ENCODE data around the gene JARID2. TPM values are rescaled to one million over a fixed set of nuclear protein-coding genes. Genes with fewer than 3 reads are reported as not detected.
A peak's percentile ranks its signal among the peaks of the same experiment; 100 is the strongest.

The JARID2 gene
- total and polyA plus RNA-seq, 7 experiments from 2014 or later: 6.9 to 39.6 (median 24.1) TPM

DNA sequence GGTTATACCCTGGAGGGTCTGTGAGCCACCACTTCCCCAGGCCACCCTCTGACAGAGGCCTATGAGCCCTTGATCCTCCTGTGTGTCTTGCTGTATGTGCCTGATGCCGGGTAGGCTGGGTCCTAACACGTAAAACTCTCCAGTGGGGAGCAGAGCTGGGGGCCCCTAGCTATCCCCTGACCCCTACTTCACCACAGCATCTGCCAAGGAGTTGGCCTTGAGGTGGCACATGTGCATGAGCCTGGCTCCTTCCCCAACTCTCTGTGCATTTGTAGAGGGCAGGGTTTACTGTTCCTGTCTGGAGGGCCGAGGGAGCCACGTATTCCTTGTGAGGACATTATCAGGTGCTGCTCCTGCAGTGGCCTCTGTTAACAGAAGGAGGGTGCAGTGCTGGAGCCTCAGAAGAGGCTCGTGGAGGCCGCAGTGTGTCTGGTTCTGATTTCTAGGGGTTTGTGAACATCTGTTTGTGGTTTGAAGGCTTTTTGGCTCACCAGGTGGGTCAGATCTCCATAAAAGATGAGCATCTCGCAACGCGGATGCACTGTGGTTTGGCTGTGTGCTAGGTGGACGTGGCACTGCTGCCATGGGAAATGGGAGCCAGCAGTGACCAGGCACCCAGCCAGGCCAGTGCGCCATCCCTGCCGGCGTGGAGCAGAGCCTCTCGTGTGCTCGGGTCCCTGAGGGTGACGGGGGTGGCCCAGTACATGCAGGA, 264.8 kb downstream of the JARID2 start:
- ChIA-PET POLR2A (no interaction called here), CTCF (interaction anchor here (0.9 kb wide), 1 partner anchor 549 kb away, joined by 3 read pairs; no protein-coding TSS in a partner anchor)
- H3K36me3 ChIP-seq (ENCODE audit: control insufficient read depth in 2 of 3, insufficient read depth in 3 of 3, low read length in 3 of 3): peaks cover 0 to 98% (median 11%) of the 10 kb centered on the region in 3 experiments
- Mint-ChIP-seq H3K27ac (peak overlapping the region in 5 of 9 donors; percentile 29 to 73 (median 43)), H3K4me1 (peaks cover 4 to 15% (median 7%) of the 10 kb centered on the region in 7 donors), H3K4me3 (no peak overlapping the region), H3K36me3 (peaks cover 7 to 58% (median 20%) of the 10 kb centered on the region in 5 donors), H3K9me3 (peaks cover 0 to 4% (median 0%) of the 10 kb centered on the region in 11 donors), H3K27me3 (no peaks in the 10 kb centered on the region)
- intact Hi-C loops (cut with micrococcal nuclease): no loop called here
- H3K4me1 ChIP-seq (ENCODE audit: control insufficient read depth in 2 of 2, insufficient read depth in 2 of 2, low read length in 2 of 2): no peaks in the 10 kb centered on the region
- DNase-seq (no peak), ATAC-seq (no peak)
- no peak overlapping the region for H3K27ac ChIP-seq (ENCODE audit: low read depth, low read length)
- H3K9me3 ChIP-seq (ENCODE audit: control insufficient read depth in 2 of 3, low read length in 3 of 3): no peaks in the 10 kb centered on the region
- H3K4me3 ChIP-seq (ENCODE audit: low read length): no peak overlapping the region
- H3K27me3 ChIP-seq (ENCODE audit: control insufficient read depth in 2 of 2, insufficient read depth in 2 of 2, low read length in 2 of 2): no peaks in the 10 kb centered on the region

DNA sequence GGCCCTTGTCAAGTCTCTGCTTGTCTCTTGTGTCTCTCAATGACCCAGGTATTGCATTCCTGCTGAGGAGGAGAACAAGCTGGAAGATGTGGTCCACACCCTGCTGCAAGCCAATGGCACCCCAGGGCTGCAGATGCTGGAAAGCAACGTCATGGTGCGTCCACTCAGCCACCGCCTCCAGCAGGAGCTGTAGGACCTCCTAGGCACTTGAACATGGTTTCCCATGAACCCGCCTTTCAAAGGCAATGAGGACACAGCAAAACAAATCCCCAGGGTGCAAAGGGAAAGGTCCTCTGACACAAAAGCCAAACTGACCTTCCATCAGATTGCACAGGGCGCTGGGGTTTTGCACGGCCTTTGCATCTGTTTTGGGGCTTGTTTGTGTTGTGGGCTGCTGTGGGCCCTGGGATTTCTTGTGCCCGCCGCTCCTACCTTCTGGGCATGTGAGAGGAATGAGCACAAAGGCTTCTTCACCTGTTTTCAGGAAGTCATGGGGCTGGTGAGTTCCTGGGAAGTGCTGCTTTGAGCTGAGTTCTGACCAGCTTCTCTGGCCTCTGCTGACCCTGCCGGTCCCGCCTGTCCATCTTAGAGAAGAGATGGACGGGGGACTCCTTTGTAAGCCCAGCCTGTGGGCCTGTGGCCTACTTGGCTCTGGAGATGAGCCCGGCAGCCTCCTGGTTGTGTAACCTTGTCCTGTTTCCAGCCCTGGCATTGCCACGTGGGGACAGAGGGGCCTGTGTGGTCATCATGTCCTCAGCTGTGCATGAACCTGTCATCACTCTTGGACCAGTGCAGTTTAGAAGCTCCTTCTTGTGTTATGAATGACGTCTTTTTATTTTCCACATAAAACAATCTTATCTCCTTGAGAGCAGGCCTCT, 265.6 kb downstream of the JARID2 start:
- peaks cover 0 to 96% (median 5%) of the 10 kb centered on the region in 3 experiments for H3K36me3 ChIP-seq (ENCODE audit: control insufficient read depth in 2 of 3, insufficient read depth in 3 of 3, low read length in 3 of 3)
- ChIA-PET POLR2A (interaction anchor here (0.6 kb wide), 1 partner anchor 329 kb away, joined by 3 read pairs; no protein-coding TSS in a partner anchor), CTCF (interaction anchor here (0.9 kb wide), 1 partner anchor 549 kb away, joined by 3 read pairs; no protein-coding TSS in a partner anchor)
- Mint-ChIP-seq H3K4me3 (no peak overlapping the region), H3K27ac (peak overlapping the region in 2 of 9 donors; percentile 62 to 73), H3K9me3 (peaks cover 0 to 4% (median 0%) of the 10 kb centered on the region in 11 donors), H3K27me3 (no peaks in the 10 kb centered on the region), H3K4me1 (peaks cover 5 to 15% (median 8%) of the 10 kb centered on the region in 7 donors), H3K36me3 (peaks cover 7 to 63% (median 20%) of the 10 kb centered on the region in 5 donors)
- H3K27ac ChIP-seq (ENCODE audit: low read depth, low read length): no peak overlapping the region
- H3K4me1 ChIP-seq (ENCODE audit: control insufficient read depth in 2 of 2, insufficient read depth in 2 of 2, low read length in 2 of 2): no peaks in the 10 kb centered on the region
- intact Hi-C loops (cut with micrococcal nuclease): no loop called here
- ATAC-seq: no peak
- no peak overlapping the region for H3K4me3 ChIP-seq (ENCODE audit: low read length)
- no peaks in the 10 kb centered on the region for H3K9me3 ChIP-seq (ENCODE audit: control insufficient read depth in 2 of 3, low read length in 3 of 3)
- no peak for DNase-seq
- no peaks in the 10 kb centered on the region for H3K27me3 ChIP-seq (ENCODE audit: control insufficient read depth in 2 of 2, insufficient read depth in 2 of 2, low read length in 2 of 2)

DNA sequence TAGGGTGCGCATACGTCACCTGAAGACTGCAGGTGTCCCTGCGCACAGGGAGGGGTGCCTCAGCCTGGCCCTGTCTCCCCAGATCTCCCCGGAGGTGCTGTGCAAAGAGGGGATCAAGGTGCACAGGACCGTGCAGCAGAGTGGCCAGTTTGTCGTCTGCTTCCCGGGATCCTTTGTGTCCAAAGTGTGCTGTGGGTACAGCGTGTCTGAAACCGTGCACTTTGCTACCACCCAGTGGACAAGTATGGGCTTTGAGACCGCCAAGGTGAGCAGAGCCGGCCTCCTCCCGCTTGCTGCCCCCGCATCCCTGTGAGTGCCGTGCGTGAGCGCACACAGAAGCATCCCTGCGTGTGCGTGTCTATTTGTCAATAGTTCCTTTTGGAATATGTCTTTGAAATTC, 266.3 kb downstream of the JARID2 start:
- ChIA-PET POLR2A (no interaction called here), CTCF (no interaction called here)
- no peaks in the 10 kb centered on the region for H3K27me3 Mint-ChIP-seq
- peaks cover 5 to 15% (median 7%) of the 10 kb centered on the region in 7 donors for H3K4me1 Mint-ChIP-seq
- H3K4me3 Mint-ChIP-seq: no peak overlapping the region
- Histone ChIP-seq H3K36me3 (ENCODE audit: control insufficient read depth in 2 of 3, insufficient read depth in 3 of 3, low read length in 3 of 3) (peaks cover 0 to 96% (median 9%) of the 10 kb centered on the region in 3 experiments), H3K27me3 (ENCODE audit: control insufficient read depth in 2 of 2, insufficient read depth in 2 of 2, low read length in 2 of 2) (no peaks in the 10 kb centered on the region), H3K4me1 (ENCODE audit: control insufficient read depth in 2 of 2, insufficient read depth in 2 of 2, low read length in 2 of 2) (no peaks in the 10 kb centered on the region), H3K27ac (ENCODE audit: low read depth, low read length) (no peak overlapping the region), H3K9me3 (ENCODE audit: control insufficient read depth in 2 of 3, low read length in 3 of 3) (no peaks in the 10 kb centered on the region), H3K4me3 (ENCODE audit: low read length) (no peak overlapping the region)
- peaks cover 0 to 4% (median 0%) of the 10 kb centered on the region in 11 donors for H3K9me3 Mint-ChIP-seq
- ATAC-seq (no peak), DNase-seq (no peak)
- intact Hi-C loops (cut with micrococcal nuclease): no loop called here
- peak overlapping the region in 4 of 9 donors; percentile 15 to 72 (median 55) for H3K27ac Mint-ChIP-seq
- peaks cover 7 to 68% (median 20%) of the 10 kb centered on the region in 5 donors for H3K36me3 Mint-ChIP-seq

DNA sequence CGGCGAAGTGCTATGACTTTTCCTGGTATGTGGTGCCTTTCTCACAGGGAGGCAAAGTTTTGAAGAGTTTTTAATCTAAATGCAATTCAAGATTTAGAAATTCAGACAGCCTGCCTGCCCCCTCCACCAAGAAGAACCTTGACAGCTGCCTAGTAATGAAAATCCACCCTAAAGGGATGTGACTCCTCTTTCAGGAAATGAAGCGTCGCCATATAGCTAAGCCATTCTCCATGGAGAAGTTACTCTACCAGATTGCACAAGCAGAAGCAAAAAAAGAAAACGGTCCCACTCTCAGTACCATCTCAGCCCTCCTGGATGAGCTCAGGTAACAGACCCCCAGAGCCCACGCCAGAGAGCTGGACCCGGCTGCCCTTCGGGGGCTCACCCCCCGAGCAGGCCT, 266.9 kb downstream of the JARID2 start:
- intact Hi-C loops (cut with micrococcal nuclease): no loop called here
- H3K9me3 Mint-ChIP-seq: peaks cover 0 to 4% (median 0%) of the 10 kb centered on the region in 11 donors
- peaks cover 5 to 15% (median 7%) of the 10 kb centered on the region in 7 donors for H3K4me1 Mint-ChIP-seq
- no peaks in the 10 kb centered on the region for H3K4me1 ChIP-seq (ENCODE audit: control insufficient read depth in 2 of 2, insufficient read depth in 2 of 2, low read length in 2 of 2)
- H3K27ac ChIP-seq (ENCODE audit: low read depth, low read length): no peak overlapping the region
- CTCF ChIA-PET: no interaction called here
- no peaks in the 10 kb centered on the region for H3K9me3 ChIP-seq (ENCODE audit: control insufficient read depth in 2 of 3, low read length in 3 of 3)
- H3K4me3 ChIP-seq (ENCODE audit: low read length): no peak overlapping the region
- peaks cover 0 to 96% (median 13%) of the 10 kb centered on the region in 3 experiments for H3K36me3 ChIP-seq (ENCODE audit: control insufficient read depth in 2 of 3, insufficient read depth in 3 of 3, low read length in 3 of 3)
- no peaks in the 10 kb centered on the region for H3K27me3 ChIP-seq (ENCODE audit: control insufficient read depth in 2 of 2, insufficient read depth in 2 of 2, low read length in 2 of 2)
- ATAC-seq (peak; percentile 8), DNase-seq (no peak)
- POLR2A ChIA-PET: no interaction called here
- no peaks in the 10 kb centered on the region for H3K27me3 Mint-ChIP-seq
- H3K4me3 Mint-ChIP-seq: no peak overlapping the region
- peaks cover 7 to 68% (median 20%) of the 10 kb centered on the region in 5 donors for H3K36me3 Mint-ChIP-seq
- peak overlapping the region in 4 of 9 donors; percentile 10 to 40 (median 16) for H3K27ac Mint-ChIP-seq

DNA sequence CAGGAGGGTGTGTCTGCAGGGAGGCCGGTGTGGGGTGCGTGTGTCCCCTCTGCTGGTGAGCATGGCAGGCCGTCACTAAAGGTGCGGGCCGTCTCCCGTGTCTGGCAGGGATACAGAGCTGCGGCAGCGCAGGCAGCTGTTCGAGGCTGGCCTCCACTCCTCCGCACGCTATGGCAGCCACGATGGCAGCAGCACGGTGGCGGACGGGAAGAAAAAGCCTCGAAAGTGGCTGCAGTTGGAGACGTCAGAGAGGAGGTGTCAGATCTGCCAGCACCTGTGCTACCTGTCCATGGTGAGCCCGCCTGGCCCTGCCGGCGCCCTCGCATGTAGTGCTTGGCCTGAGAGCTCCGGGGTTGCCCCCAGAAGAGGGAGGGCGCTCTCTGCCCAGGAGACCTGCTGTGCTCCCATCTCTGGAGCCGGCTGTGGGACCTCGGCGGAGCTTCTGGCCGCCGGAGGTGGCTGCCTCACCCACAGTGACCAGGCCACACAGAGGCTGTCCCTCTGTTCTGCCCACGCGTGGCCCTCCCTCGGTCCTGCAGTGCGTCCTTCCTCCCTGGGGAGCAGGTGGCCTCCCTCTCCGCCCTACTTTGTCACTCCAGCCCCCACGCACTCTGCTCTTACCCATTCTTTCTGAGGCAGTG, 267.4 kb downstream of the JARID2 start:
- CTCF ChIA-PET: no interaction called here
- Histone ChIP-seq H3K4me3 (ENCODE audit: low read length) (no peak overlapping the region), H3K4me1 (ENCODE audit: control insufficient read depth in 2 of 2, insufficient read depth in 2 of 2, low read length in 2 of 2) (no peaks in the 10 kb centered on the region), H3K27ac (ENCODE audit: low read depth, low read length) (no peak overlapping the region), H3K36me3 (ENCODE audit: control insufficient read depth in 2 of 3, insufficient read depth in 3 of 3, low read length in 3 of 3) (peaks cover 0 to 96% (median 14%) of the 10 kb centered on the region in 3 experiments), H3K9me3 (ENCODE audit: control insufficient read depth in 2 of 3, low read length in 3 of 3) (no peaks in the 10 kb centered on the region), H3K27me3 (ENCODE audit: control insufficient read depth in 2 of 2, insufficient read depth in 2 of 2, low read length in 2 of 2) (no peaks in the 10 kb centered on the region)
- peak overlapping the region in 5 of 9 donors; percentile 16 to 83 (median 66) for H3K27ac Mint-ChIP-seq
- no peaks in the 10 kb centered on the region for H3K27me3 Mint-ChIP-seq
- peaks cover 0 to 4% (median 0%) of the 10 kb centered on the region in 11 donors for H3K9me3 Mint-ChIP-seq
- peaks cover 5 to 16% (median 7%) of the 10 kb centered on the region in 7 donors for H3K4me1 Mint-ChIP-seq
- DNase-seq (no peak), ATAC-seq (peak; percentile 5)
- no peak overlapping the region for H3K4me3 Mint-ChIP-seq
- intact Hi-C loops (cut with micrococcal nuclease): no loop called here
- POLR2A ChIA-PET: no interaction called here
- peaks cover 7 to 71% (median 20%) of the 10 kb centered on the region in 5 donors for H3K36me3 Mint-ChIP-seq
